HepG2 (cell line): ENCODE data around the gene SHC1. TPM values are rescaled to one million over a fixed set of nuclear protein-coding genes. Genes with fewer than 3 reads are reported as not detected.
A peak's percentile ranks its signal among the peaks of the same experiment; 100 is the strongest.

ENCODE experiments used
- CEBPZ ChIP-seq: IDR thresholded peaks from 2 replicates; pipeline ENCODE4 v1.6.1; 2012; ENCODE audit warnings: low read length, improper control_type of control experiment
- CTCF ChIP-seq: sonication (generic); formaldehyde crosslinking; IDR thresholded peaks from 2 replicates; pipeline ENCODE4 v1.5.0; 2020; ENCODE audit warnings: mild to moderate bottlenecking, missing genetic modification reagents, moderate library complexity
- FOXP1 ChIP-seq, 2 experiments: fragments of 450-650 bp in 1 of 2; IDR thresholded peaks; 2 replicates each; pipeline ENCODE4 v1.6.1; 2017 to 2018; ENCODE audit warnings: antibody characterized with exemption in 1 of 2
- HOXA5 ChIP-seq: sonication (generic); formaldehyde crosslinking; IDR thresholded peaks from 2 replicates; pipeline ENCODE4 v1.4.0; 2020; ENCODE audit warnings: missing genetic modification reagents
- HOXD1 ChIP-seq: sonication (generic); formaldehyde crosslinking; IDR thresholded peaks from 2 replicates; pipeline ENCODE4 v1.5.0; 2020; ENCODE audit warnings: missing genetic modification reagents
- NCOA5 ChIP-seq: sonication (generic); formaldehyde crosslinking; IDR thresholded peaks from 2 replicates; pipeline ENCODE4 v1.4.0; 2020; ENCODE audit warnings: missing genetic modification reagents
- RFXANK ChIP-seq: IDR thresholded peaks from 2 replicates; pipeline ENCODE4 v1.6.1; 2016
- SP5 ChIP-seq: IDR thresholded peaks from 2 replicates; pipeline ENCODE4 v1.6.1; 2016; ENCODE audit warnings: low read depth, borderline replicate concordance
- TOE1 ChIP-seq: sonication (generic); formaldehyde crosslinking; IDR thresholded peaks from 2 replicates; pipeline ENCODE4 v1.4.0; 2020; ENCODE audit warnings: mild to moderate bottlenecking, missing genetic modification reagents
- ZC3H4 ChIP-seq: sonication (generic); formaldehyde crosslinking; IDR thresholded peaks from 2 replicates; pipeline ENCODE4 v1.4.0; 2020; ENCODE audit warnings: missing genetic modification reagents, borderline replicate concordance
- ZHX2 ChIP-seq, 2 experiments: sonication (generic) in 1 of 2; formaldehyde crosslinking in 1 of 2; IDR thresholded peaks; 2 replicates each; pipeline versions ENCODE4 v1.6.1 to v1.9.0; 2014 to 2022; ENCODE audit warnings: antibody characterized with exemption in 1 of 2, borderline replicate concordance in 1 of 2, inconsistent platforms in 1 of 2, low read depth in 1 of 2, missing genetic modification reagents in 1 of 2
- ZMAT3 ChIP-seq: sonication (generic); formaldehyde crosslinking; conservative IDR thresholded peaks from 2 replicates; pipeline ENCODE4 v1.7.0; 2021; ENCODE audit warnings: missing genetic modification reagents
- ZNF12 ChIP-seq: sonication (generic); formaldehyde crosslinking; IDR thresholded peaks from 2 replicates; pipeline ENCODE4 v1.5.0; 2020; ENCODE audit warnings: missing genetic modification reagents
- ZNF235 ChIP-seq: sonication (generic); formaldehyde crosslinking; IDR thresholded peaks from 2 replicates; pipeline ENCODE4 v1.8.1; 2023; ENCODE audit warnings: mild to moderate bottlenecking, missing genetic modification reagents, borderline replicate concordance
- ZNF33B ChIP-seq: sonication (generic); formaldehyde crosslinking; IDR thresholded peaks from 2 replicates; pipeline ENCODE4 v1.5.1; 2020; ENCODE audit warnings: mild to moderate bottlenecking, missing genetic modification reagents
- ZNF354B ChIP-seq: sonication (generic); formaldehyde crosslinking; IDR thresholded peaks from 2 replicates; pipeline ENCODE4 v1.8.0; 2022; ENCODE audit warnings: mild to moderate bottlenecking, missing genetic modification reagents
- ZNF556 ChIP-seq: sonication (generic); formaldehyde crosslinking; IDR thresholded peaks from 2 replicates; pipeline ENCODE4 v1.4.0; 2020; ENCODE audit warnings: mild to moderate bottlenecking, missing genetic modification reagents, borderline replicate concordance
- polyA plus RNA-seq, 8 experiments: library from polyadenylated mRNA; depleted of rRNA in 3 of 8; stranded (reverse) in 7 of 8; unstranded in 1 of 8; fragments of >200 nt; fragmentation: Illumina TruSeq in 4 of 8; extraction: Trizol in 4 of 8; gene quantifications; 2 replicates each; pipeline versions ENCODE4 v1.2.1 to v1.2.3, GENCODE V29; 2011 to 2016; ENCODE audit warnings: low read depth in 4 of 8, missing spikeins in 1 of 8, mixed read lengths in 1 of 8; ENCODE audit not compliant: insufficient read depth in 1 of 8
- total RNA-seq, 5 experiments: library from RNA; depleted of rRNA; stranded (reverse); fragments of >200 nt; fragmentation: Illumina TruSeq; extraction: Trizol; gene quantifications; 2 replicates each; pipeline ENCODE4 v1.2.3, GENCODE V29; 2016; ENCODE audit warnings: low read depth in 1 of 5

The SHC1 gene
- total and polyA plus RNA-seq, 2 of the 13 experiments (the other 11 are each of a cell fraction or from before 2014, with no cell fraction given): 52.0 to 137 TPM

GRCh38 chr1:155003766-155004351 is 33.3 kb upstream of the SHC1 start (continued):
- TF ChIP-seq CTCF (CRISPR knock-in tag) (no peak; the same call in 1 of the 2 replicates), ZNF12 (no peak), ZNF235 (CRISPR knock-in tag) (no peak), ZNF354B (no peak), RFXANK (CRISPR knock-in tag) (no peak), ZNF33B (CRISPR knock-in tag) (no peak), ZMAT3 (CRISPR knock-in tag) (0 out of 2 replicates have a peak, but pooled peaks have one; percentile 29), TOE1 (CRISPR knock-in tag) (no peak), NCOA5 (CRISPR knock-in tag) (no peak), HOXA5 (CRISPR knock-in tag) (no peak), HOXD1 (CRISPR knock-in tag) (no peak), CEBPZ (no peak), ZC3H4 (CRISPR knock-in tag) (no peak), ZNF556 (CRISPR knock-in tag) (no peak), SP5 (peak; percentile 80), ZHX2 (IDR thresholded peaks at IDR 0.05; ENCODE audit: low read depth) (no peak), ZHX2 (CRISPR knock-in tag; IDR thresholded peaks at IDR 0.05; ENCODE audit: borderline replicate concordance) (no peak), FOXP1 (IDR thresholded peaks at IDR 0.05) (no peak), FOXP1 (CRISPR knock-in tag; IDR thresholded peaks at IDR 0.05) (peak; percentile 20; the same call in 1 of the 2 replicates)
